HG02938 (cell line): ENCODE data around the gene TEDC2.

ENCODE experiments used
- ATAC-seq: cut with Tn5 transposase; IDR thresholded peaks from one replicate; pipeline ENCODE4 v1.9.1; 2021; ENCODE audit warnings: mild to moderate bottlenecking, moderate library complexity; ENCODE audit not compliant: unreplicated experiment

TEDC2 gene

GRCh38 chr16:2492292-2492691 is 32.4 kb downstream of the TEDC2 start:
- ATAC-seq: no peak

DNA sequence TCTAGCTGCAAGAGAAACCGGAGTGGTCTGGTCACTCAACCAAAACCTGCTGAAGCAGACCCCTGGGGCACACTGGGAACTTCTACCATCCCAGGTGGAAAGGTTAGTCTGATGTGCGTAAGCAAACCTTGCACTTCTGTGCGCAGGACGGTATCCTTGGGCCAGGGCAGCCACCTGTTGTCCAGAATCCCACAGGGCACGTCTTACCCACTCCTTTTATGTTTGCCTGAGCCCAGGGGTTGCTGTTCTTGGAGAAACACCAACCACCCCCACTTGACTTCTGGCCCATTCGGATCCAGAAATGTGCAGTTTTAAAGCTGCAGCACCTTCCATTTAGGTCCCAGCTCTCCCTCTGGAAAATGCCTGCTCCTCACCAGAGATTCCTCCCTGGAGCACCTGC is 33.7 kb downstream of the TEDC2 start:
- no peak for ATAC-seq

DNA sequence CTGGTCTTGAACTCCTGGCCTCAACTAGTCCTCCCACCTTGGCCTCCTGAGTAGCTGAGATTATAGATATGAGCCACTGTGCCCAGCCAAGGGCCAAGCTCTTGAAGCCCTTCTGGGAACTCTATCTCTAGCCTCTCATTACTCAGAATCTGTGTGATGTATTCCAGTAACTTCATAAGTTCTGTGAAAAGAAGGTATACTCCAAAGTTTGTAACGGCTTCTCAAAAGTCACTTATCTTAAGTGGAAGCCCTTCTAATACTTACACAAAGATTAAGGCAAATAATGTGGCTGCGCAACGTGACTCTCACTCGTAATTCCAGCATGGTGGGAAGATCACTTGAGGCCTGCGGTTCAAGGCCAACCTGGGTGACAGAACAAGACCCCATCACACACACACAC is 34.7 kb downstream of the TEDC2 start:
- no peak for ATAC-seq

GRCh38 chr16:2495041-2495440 is 35.1 kb downstream of the TEDC2 start:
- no peak for ATAC-seq

- ATAC-seq: no peak
Observed at GRCh38 chr16:2496223-2497115, 36.6 kb downstream of the TEDC2 start.

DNA sequence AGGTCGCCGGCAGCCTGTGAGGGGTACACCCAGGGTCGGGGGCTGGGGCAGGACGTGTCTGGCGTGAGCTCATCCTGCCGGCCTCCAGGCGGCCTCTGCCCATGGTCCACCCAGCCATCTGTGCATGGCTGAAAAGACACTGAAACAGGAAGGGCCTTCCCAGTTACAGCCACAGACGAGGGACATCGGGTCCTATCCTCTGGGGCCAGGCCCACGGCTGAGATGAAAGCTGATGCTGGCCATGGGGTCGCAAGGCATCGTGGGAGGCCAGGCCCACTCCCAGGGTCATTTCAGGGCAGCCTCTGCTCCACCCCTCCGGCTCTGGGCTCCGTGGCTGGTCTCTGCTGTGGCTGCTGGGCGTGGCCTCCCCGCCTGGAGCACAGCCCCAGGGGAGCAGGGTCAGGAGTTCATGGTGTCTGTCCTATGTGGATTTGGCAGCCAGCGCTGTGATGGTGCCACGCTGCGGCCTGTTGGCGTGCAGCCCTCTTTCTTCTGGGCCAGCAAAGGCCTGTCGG is 37.3 kb downstream of the TEDC2 start:
- ATAC-seq: no peak

- ATAC-seq: no peak
Observed at GRCh38 chr16:2497695-2498484, 38.0 kb downstream of the TEDC2 start.

- no peak for ATAC-seq
Observed at GRCh38 chr16:2498531-2499253, 38.8 kb downstream of the TEDC2 start.

- ATAC-seq: no peak
Observed at GRCh38 chr16:2499454-2499853, 39.5 kb downstream of the TEDC2 start.

DNA sequence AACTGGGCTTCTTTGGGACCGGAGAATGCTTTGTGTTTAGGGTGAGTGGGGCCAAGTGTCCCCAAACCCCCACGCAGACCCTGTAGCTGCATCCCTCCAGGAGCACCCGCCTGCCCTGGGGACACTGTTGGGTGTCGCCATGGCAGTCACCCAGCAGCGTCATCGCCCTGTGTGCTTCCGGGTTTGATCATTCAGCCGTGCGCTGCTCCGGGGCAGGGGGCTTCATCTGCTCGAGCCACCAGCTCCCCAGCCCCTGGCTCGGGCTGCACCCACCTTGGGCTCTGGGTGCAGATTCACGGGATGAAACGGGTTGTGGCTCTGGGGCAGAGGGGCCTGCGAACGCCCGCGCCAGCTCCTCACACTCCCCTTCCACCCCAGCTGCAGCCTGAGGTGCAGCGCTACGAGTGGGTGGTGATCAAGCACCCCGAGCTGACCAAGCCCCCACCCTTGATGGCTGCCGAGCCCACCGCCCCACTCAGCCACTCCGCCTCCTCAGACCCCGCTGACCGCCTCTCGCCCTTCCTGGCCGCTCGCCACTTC is 40.1 kb downstream of the TEDC2 start:
- ATAC-seq: no peak

- no peak for ATAC-seq
Observed at GRCh38 chr16:2500430-2500917, 40.6 kb downstream of the TEDC2 start.

DNA sequence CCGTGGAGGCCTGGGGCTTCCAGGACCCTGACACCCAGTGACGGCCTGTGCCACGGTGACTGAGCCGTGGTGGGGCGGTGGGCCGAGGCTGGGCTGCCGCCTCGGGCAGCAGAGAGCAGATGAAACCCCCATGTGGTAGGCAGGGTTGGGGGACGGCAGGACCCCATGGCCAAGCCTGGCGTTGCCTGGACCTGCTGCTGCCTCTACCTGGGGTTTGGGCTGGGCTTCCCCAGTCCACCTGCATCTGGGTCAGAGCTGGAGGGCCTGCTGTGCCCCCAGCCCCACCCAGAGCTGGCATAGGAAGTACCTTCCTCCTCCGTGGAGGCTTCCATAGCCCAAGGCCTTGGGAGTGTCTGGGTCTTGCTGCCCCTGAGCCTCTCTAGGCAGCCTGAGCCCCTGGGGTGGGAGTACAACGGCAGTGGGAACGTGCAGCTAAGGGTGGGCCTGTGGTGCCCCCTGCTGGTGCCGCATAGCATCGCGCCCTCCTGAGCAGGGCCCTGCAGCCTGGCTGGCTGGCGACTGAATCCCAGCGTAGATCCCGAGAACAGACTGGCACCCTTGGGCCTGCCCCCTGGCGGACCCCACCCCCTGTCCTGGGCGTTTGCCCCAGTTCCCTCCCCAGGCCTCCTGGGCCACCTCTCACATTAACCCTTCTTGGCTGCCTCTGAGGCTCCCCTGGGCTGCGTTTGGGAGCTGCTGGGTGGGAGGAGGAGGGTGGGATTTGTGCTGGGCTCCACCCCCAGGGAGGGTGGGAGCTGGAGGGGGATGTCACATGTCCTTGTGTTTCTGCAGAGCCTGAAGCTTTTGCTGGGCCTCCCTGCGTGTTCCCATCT is 41.2 kb downstream of the TEDC2 start:
- no peak for ATAC-seq

DNA sequence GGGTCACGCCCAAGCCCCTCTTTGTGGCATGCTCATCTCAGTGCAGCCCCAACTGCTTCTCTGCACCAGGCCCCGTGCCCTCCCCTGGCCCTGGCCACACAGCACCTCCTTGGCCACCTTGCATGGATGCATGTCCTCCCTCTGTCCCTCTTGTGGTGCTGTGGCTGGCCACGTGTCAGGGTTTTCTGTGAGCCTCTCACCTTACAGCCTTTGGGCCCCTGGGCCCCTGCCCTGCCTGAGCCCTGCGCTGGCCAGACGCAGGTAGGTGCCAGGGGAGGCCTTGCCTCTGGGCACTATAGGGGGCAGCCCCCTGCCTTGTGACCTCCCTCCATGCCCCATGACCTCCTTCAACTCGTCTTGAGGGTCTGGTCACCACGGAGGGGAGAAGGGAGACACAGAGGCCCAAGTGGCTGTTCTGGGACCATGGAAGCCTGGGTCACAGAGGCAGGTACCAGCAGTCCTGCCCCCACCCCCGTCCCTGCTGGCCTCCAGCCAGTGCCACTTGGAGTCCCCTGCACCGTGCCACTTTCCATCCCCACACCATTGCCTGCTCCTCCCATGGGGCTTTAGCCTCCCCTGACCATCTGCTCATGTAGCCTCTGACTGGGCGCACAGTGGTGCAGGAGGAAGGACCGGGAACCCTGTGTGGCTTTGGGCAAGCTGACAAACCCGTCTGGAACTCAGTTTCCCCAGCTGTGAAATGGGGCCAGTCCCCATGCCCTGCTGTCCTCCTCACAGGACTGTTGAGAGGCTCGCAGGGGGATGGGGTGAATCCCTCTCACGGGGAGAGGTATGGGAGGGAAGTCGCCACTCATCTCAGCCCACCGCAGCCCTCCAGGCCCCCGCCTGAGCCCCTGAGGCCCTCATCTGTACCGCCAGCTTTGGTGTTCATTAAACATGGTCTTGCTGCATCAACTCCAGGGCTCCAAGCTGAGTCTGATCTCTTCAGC is 42.3 kb downstream of the TEDC2 start:
- no peak for ATAC-seq

DNA sequence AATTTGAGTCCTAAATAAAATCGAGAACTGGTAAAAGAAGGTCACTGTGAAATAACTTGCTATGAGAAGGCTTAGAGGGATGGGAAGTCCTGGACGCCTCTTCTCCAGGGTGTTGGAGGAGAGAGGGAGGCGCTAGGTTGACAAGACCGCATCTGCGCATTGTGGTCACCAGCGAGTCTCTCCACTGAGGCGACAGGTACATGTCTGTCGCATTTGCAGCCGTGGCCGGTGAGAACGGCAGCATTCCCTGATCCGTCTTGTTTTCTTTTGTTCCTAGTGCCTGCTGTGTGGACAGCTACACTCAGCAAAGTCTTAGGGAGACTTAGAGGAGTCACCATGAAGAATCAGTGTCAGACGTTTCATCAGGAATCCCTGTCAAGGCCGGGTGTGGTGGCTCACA is 45.8 kb downstream of the TEDC2 start:
- no peak for ATAC-seq

- ATAC-seq: no peak
Observed at GRCh38 chr16:2507052-2507659, 47.2 kb downstream of the TEDC2 start.

GRCh38 chr16:2507665-2508064 is 47.8 kb downstream of the TEDC2 start:
- no peak for ATAC-seq

- no peak for ATAC-seq
Observed at GRCh38 chr16:2508722-2509400, 49.0 kb downstream of the TEDC2 start.
